ENCODE results near the gene NDUFB10. TPM values are rescaled to one million over a fixed set of nuclear protein-coding genes. Genes with fewer than 3 reads are reported as not detected.

NDUFB10 gene
- total and polyA plus RNA-seq, 9 donors, result 95.4 to 162 (median 132) TPM

GRCh38 chr16:1923299-1924034, 35.9 kb upstream of the NDUFB10 start:
- H3K27me3 ChIP-seq (ENCODE audit: control insufficient read depth, insufficient read depth, low read length), result peaks cover 61% of the 10 kb centered on the region
- peak; percentile 45 for DNase-seq
- H3K4me3 ChIP-seq (ENCODE audit: low read length), result no peak overlapping the region
- H3K36me3 ChIP-seq (ENCODE audit: control insufficient read depth, insufficient read depth, low read length), result no peaks in the 10 kb centered on the region
- peaks cover 20% of the 10 kb centered on the region for H3K4me1 ChIP-seq (ENCODE audit: control insufficient read depth, insufficient read depth, low read length)
- WGBS (ENCODE audit: insufficient coverage), result 4% methylated on average over 4 of the region's 24 CpGs
- no peaks in the 10 kb centered on the region for H3K9me3 ChIP-seq (replicated peaks; ENCODE audit: control insufficient read depth, low read depth, low read length)
- no peak overlapping the region for H3K27ac ChIP-seq (ENCODE audit: low read length)

GRCh38 chr16:1924095-1924494, 35.2 kb upstream of the NDUFB10 start:
- no peak for DNase-seq
- Histone ChIP-seq H3K4me1 (ENCODE audit: control insufficient read depth, insufficient read depth, low read length) (peaks cover 18% of the 10 kb centered on the region), H3K4me3 (ENCODE audit: low read length) (no peak overlapping the region), H3K9me3 (replicated peaks; ENCODE audit: control insufficient read depth, low read depth, low read length) (no peaks in the 10 kb centered on the region), H3K36me3 (ENCODE audit: control insufficient read depth, insufficient read depth, low read length) (no peaks in the 10 kb centered on the region), H3K27me3 (ENCODE audit: control insufficient read depth, insufficient read depth, low read length) (peaks cover 55% of the 10 kb centered on the region), H3K27ac (ENCODE audit: low read length) (no peak overlapping the region)
- WGBS (ENCODE audit: insufficient coverage), result 55% methylated on average over 5 of the region's 5 CpGs

- H3K4me3 ChIP-seq (ENCODE audit: low read length), result no peak overlapping the region
- no peaks in the 10 kb centered on the region for H3K36me3 ChIP-seq (ENCODE audit: control insufficient read depth, insufficient read depth, low read length)
- WGBS (ENCODE audit: insufficient coverage), result 57% methylated on average over 7 of the region's 11 CpGs
- H3K27ac ChIP-seq (ENCODE audit: low read length), result no peak overlapping the region
- peaks cover 37% of the 10 kb centered on the region for H3K27me3 ChIP-seq (ENCODE audit: control insufficient read depth, insufficient read depth, low read length)
- peaks cover 21% of the 10 kb centered on the region for H3K4me1 ChIP-seq (ENCODE audit: control insufficient read depth, insufficient read depth, low read length)
- no peaks in the 10 kb centered on the region for H3K9me3 ChIP-seq (replicated peaks; ENCODE audit: control insufficient read depth, low read depth, low read length)
- DNase-seq, result no peak
Observed at GRCh38 chr16:1926271-1926670, 33.1 kb upstream of the NDUFB10 start.

GRCh38 chr16:1929105-1929504, 30.2 kb upstream of the NDUFB10 start:
- Histone ChIP-seq H3K27ac (ENCODE audit: low read length) (no peak overlapping the region), H3K4me1 (ENCODE audit: control insufficient read depth, insufficient read depth, low read length) (peaks cover 9% of the 10 kb centered on the region), H3K9me3 (replicated peaks; ENCODE audit: control insufficient read depth, low read depth, low read length) (no peaks in the 10 kb centered on the region), H3K4me3 (ENCODE audit: low read length) (peak overlapping the region; percentile 46), H3K36me3 (ENCODE audit: control insufficient read depth, insufficient read depth, low read length) (no peaks in the 10 kb centered on the region), H3K27me3 (ENCODE audit: control insufficient read depth, insufficient read depth, low read length) (peaks cover 15% of the 10 kb centered on the region)
- 0% methylated on average over 3 of the region's 11 CpGs for WGBS (ENCODE audit: insufficient coverage)
- peak; percentile 55 for DNase-seq

- peak; percentile 92 for DNase-seq
- WGBS (ENCODE audit: insufficient coverage), result 6% methylated on average over 66 of the region's 70 CpGs
- H3K9me3 ChIP-seq (replicated peaks; ENCODE audit: control insufficient read depth, low read depth, low read length), result no peaks in the 10 kb centered on the region
- peaks cover 10% of the 10 kb centered on the region for H3K27me3 ChIP-seq (ENCODE audit: control insufficient read depth, insufficient read depth, low read length)
- H3K36me3 ChIP-seq (ENCODE audit: control insufficient read depth, insufficient read depth, low read length), result no peaks in the 10 kb centered on the region
- peak overlapping the region; percentile 46 for H3K4me3 ChIP-seq (ENCODE audit: low read length)
- peaks cover 9% of the 10 kb centered on the region for H3K4me1 ChIP-seq (ENCODE audit: control insufficient read depth, insufficient read depth, low read length)
- no peak overlapping the region for H3K27ac ChIP-seq (ENCODE audit: low read length)
Observed at GRCh38 chr16:1929578-1930337, 29.6 kb upstream of the NDUFB10 start.

- peaks cover 9% of the 10 kb centered on the region for H3K27me3 ChIP-seq (ENCODE audit: control insufficient read depth, insufficient read depth, low read length)
- H3K27ac ChIP-seq (ENCODE audit: low read length), result no peak overlapping the region
- H3K9me3 ChIP-seq (replicated peaks; ENCODE audit: control insufficient read depth, low read depth, low read length), result no peaks in the 10 kb centered on the region
- no peak overlapping the region for H3K4me3 ChIP-seq (ENCODE audit: low read length)
- WGBS (ENCODE audit: insufficient coverage), result 74% methylated on average over 3 of the region's 10 CpGs
- peaks cover 9% of the 10 kb centered on the region for H3K4me1 ChIP-seq (ENCODE audit: control insufficient read depth, insufficient read depth, low read length)
- H3K36me3 ChIP-seq (ENCODE audit: control insufficient read depth, insufficient read depth, low read length), result no peaks in the 10 kb centered on the region
- DNase-seq, result no peak
Observed at GRCh38 chr16:1930338-1930720, 29.0 kb upstream of the NDUFB10 start.

- H3K9me3 ChIP-seq (replicated peaks; ENCODE audit: control insufficient read depth, low read depth, low read length), result no peaks in the 10 kb centered on the region
- no peak overlapping the region for H3K27ac ChIP-seq (ENCODE audit: low read length)
- 67% methylated on average over 17 of the region's 19 CpGs for WGBS (ENCODE audit: insufficient coverage)
- peaks cover 13% of the 10 kb centered on the region for H3K4me1 ChIP-seq (ENCODE audit: control insufficient read depth, insufficient read depth, low read length)
- peaks cover 9% of the 10 kb centered on the region for H3K27me3 ChIP-seq (ENCODE audit: control insufficient read depth, insufficient read depth, low read length)
- peaks cover 7% of the 10 kb centered on the region for H3K36me3 ChIP-seq (ENCODE audit: control insufficient read depth, insufficient read depth, low read length)
- H3K4me3 ChIP-seq (ENCODE audit: low read length), result no peak overlapping the region
- DNase-seq, result no peak
Observed at GRCh38 chr16:1932050-1933028, 27.0 kb upstream of the NDUFB10 start.

- H3K27ac ChIP-seq (ENCODE audit: low read length), result no peak overlapping the region
- H3K4me3 ChIP-seq (ENCODE audit: low read length), result no peak overlapping the region
- peaks cover 13% of the 10 kb centered on the region for H3K4me1 ChIP-seq (ENCODE audit: control insufficient read depth, insufficient read depth, low read length)
- 57% methylated on average over 22 of the region's 23 CpGs for WGBS (ENCODE audit: insufficient coverage)
- H3K27me3 ChIP-seq (ENCODE audit: control insufficient read depth, insufficient read depth, low read length), result peaks cover 9% of the 10 kb centered on the region
- H3K36me3 ChIP-seq (ENCODE audit: control insufficient read depth, insufficient read depth, low read length), result peaks cover 14% of the 10 kb centered on the region
- no peak for DNase-seq
- H3K9me3 ChIP-seq (replicated peaks; ENCODE audit: control insufficient read depth, low read depth, low read length), result no peaks in the 10 kb centered on the region
Observed at GRCh38 chr16:1933097-1933661, 26.2 kb upstream of the NDUFB10 start.

- Histone ChIP-seq H3K27me3 (ENCODE audit: control insufficient read depth, insufficient read depth, low read length) (peaks cover 5% of the 10 kb centered on the region), H3K4me1 (ENCODE audit: control insufficient read depth, insufficient read depth, low read length) (peaks cover 21% of the 10 kb centered on the region), H3K27ac (ENCODE audit: low read length) (no peak overlapping the region), H3K9me3 (replicated peaks; ENCODE audit: control insufficient read depth, low read depth, low read length) (no peaks in the 10 kb centered on the region), H3K4me3 (ENCODE audit: low read length) (no peak overlapping the region), H3K36me3 (ENCODE audit: control insufficient read depth, insufficient read depth, low read length) (peaks cover 37% of the 10 kb centered on the region)
- no peak for DNase-seq
- 94% methylated on average over 5 of the region's 11 CpGs for WGBS (ENCODE audit: insufficient coverage)
Observed at GRCh38 chr16:1936945-1937479, 22.3 kb upstream of the NDUFB10 start.

Measured in muscle of leg (tissue), 11 donors.